Stimulated activated naive CD8-positive, alpha-beta T cell treated with anti-CD3 and anti-CD28 coated beads, Interleukin-15, amount 100 ng/mL, for 72 hours (primary cell): ENCODE results near the gene GRIK4.
A peak's percentile ranks its signal among the peaks of the same experiment; 100 is the strongest.
"Not testable (repeated sequence)": the region's sequence is repeated elsewhere in the genome, so short reads cannot be mapped to it uniquely, and the experiment has no call there.

Experiments
- ATAC-seq: fragments of 150-1000 bp; cut with Tn5 transposase; 2 replicates; pipeline ENCODE4 v1.10.0; 2021; ENCODE audit warnings: mild to moderate bottlenecking, moderate library complexity
- DNase-seq, 2 donors: peaks; one replicate each; pipeline ENCODE4 v3.0.0; 2021 to 2022
- H3K27ac Mint-ChIP-seq, 2 donors: one replicate each; pipeline ENCODE4 v1.8.0; 2022; ENCODE audit warnings: mild to moderate bottlenecking in 2 of 2, mixed read lengths in 2 of 2, moderate library complexity in 2 of 2
- H3K27me3 Mint-ChIP-seq: one replicate; pipeline ENCODE4 v1.8.0; 2022; ENCODE audit warnings: mixed read lengths
- H3K4me1 Mint-ChIP-seq: one replicate; pipeline ENCODE4 v1.8.0; 2022; ENCODE audit warnings: mild to moderate bottlenecking, mixed read lengths
- H3K4me3 Mint-ChIP-seq, 2 donors: one replicate each; pipeline ENCODE4 v1.8.0; 2022; ENCODE audit warnings: mild to moderate bottlenecking in 2 of 2, mixed read lengths in 2 of 2, moderate library complexity in 1 of 2
- H3K9me3 Mint-ChIP-seq, 2 donors: one replicate each; pipeline ENCODE4 v1.8.0; 2022; ENCODE audit warnings: mixed read lengths in 2 of 2

GRIK4 gene

GRCh38 chr11:120996973-120997372 is 485.4 kb downstream of the GRIK4 start:
- ATAC-seq = no peak
- no peak overlapping the region for H3K4me3 Mint-ChIP-seq
- H3K27ac Mint-ChIP-seq = no peak overlapping the region
- no peak for DNase-seq
- H3K27me3 Mint-ChIP-seq = peaks cover 7% of the 10 kb centered on the region
- no peaks in the 10 kb centered on the region for H3K9me3 Mint-ChIP-seq
- peaks cover 10% of the 10 kb centered on the region for H3K4me1 Mint-ChIP-seq

- ATAC-seq = no peak
- Mint-ChIP-seq H3K27ac (no peak overlapping the region), H3K27me3 (peaks cover 7% of the 10 kb centered on the region), H3K9me3 (no peaks in the 10 kb centered on the region), H3K4me3 (no peak overlapping the region), H3K4me1 (peaks cover 10% of the 10 kb centered on the region)
- no peak for DNase-seq
Observed at GRCh38 chr11:120998581-120998980, 487.0 kb downstream of the GRIK4 start.

- Mint-ChIP-seq H3K4me3 (no peak overlapping the region), H3K9me3 (peaks cover 4 to 8% of the 10 kb centered on the region in 2 donors), H3K4me1 (no peaks in the 10 kb centered on the region), H3K27ac (no peak overlapping the region), H3K27me3 (peaks cover 26% of the 10 kb centered on the region)
- ATAC-seq = no peak
- no peak for DNase-seq
Observed at GRCh38 chr11:121004206-121004840, 492.8 kb downstream of the GRIK4 start.

- no peaks in the 10 kb centered on the region for H3K4me1 Mint-ChIP-seq
- no peak overlapping the region for H3K27ac Mint-ChIP-seq
- peaks cover 4 to 8% of the 10 kb centered on the region in 2 donors for H3K9me3 Mint-ChIP-seq
- DNase-seq = no peak
- H3K4me3 Mint-ChIP-seq = no peak overlapping the region
- no peak for ATAC-seq
- peaks cover 33% of the 10 kb centered on the region for H3K27me3 Mint-ChIP-seq
Observed at GRCh38 chr11:121006922-121007321, 495.4 kb downstream of the GRIK4 start.

GRCh38 chr11:121008551-121008950 is 497.0 kb downstream of the GRIK4 start:
- no peaks in the 10 kb centered on the region for H3K4me1 Mint-ChIP-seq
- no peak for DNase-seq
- no peak for ATAC-seq
- H3K4me3 Mint-ChIP-seq = no peak overlapping the region
- H3K27ac Mint-ChIP-seq = no peak overlapping the region
- H3K9me3 Mint-ChIP-seq = peaks cover 4 to 8% of the 10 kb centered on the region in 2 donors
- H3K27me3 Mint-ChIP-seq = peaks cover 33% of the 10 kb centered on the region

GRCh38 chr11:121012091-121012490 is 500.5 kb downstream of the GRIK4 start:
- Mint-ChIP-seq H3K27me3 (peaks cover 26% of the 10 kb centered on the region), H3K27ac (no peak overlapping the region), H3K4me1 (no peaks in the 10 kb centered on the region), H3K4me3 (no peak overlapping the region), H3K9me3 (no peaks in the 10 kb centered on the region)
- ATAC-seq (no peak), DNase-seq (no peak)

- Mint-ChIP-seq H3K9me3 (no peaks in the 10 kb centered on the region), H3K4me1 (peaks cover 4% of the 10 kb centered on the region)
- ATAC-seq = no peak
Observed at GRCh38 chr11:121018746-121019145, 507.2 kb downstream of the GRIK4 start.

GRCh38 chr11:121021718-121022117 is 510.2 kb downstream of the GRIK4 start:
- not testable (repeated sequence) for DNase-seq, H3K27me3 Mint-ChIP-seq, H3K27ac Mint-ChIP-seq, H3K9me3 Mint-ChIP-seq, H3K4me3 Mint-ChIP-seq, ATAC-seq
- peaks cover 22% of the 10 kb centered on the region for H3K4me1 Mint-ChIP-seq

More at GRCh38 chr11:121018746-121019145, 507.2 kb downstream of the GRIK4 start:
- H3K4me3 Mint-ChIP-seq = no peak overlapping the region
- H3K27me3 Mint-ChIP-seq = peaks cover 16% of the 10 kb centered on the region
- peak overlapping the region in 1 of 2 donors; percentile 38 for H3K27ac Mint-ChIP-seq
- DNase-seq = no peak

GRCh38 chr11:121023848-121024751 is 512.6 kb downstream of the GRIK4 start, which contains the start of gene TBCEL:
TSS of gene TBCEL (plus strand) at chr11:121024102. CDS start at chr11:121045691, 21,589 bp downstream.
- peaks cover 22% of the 10 kb centered on the region for H3K4me1 Mint-ChIP-seq
- H3K4me3 Mint-ChIP-seq = peak within 1 kb of the TSS; percentile 86 to 93
- DNase-seq (peak; percentile 65 to 82), ATAC-seq (peak; percentile 89)
- H3K27ac Mint-ChIP-seq = peak within 1 kb of the TSS; percentile 96
- H3K9me3 Mint-ChIP-seq = no peaks in the 10 kb centered on the region
- peaks cover 1% of the 10 kb centered on the region for H3K27me3 Mint-ChIP-seq

GRCh38 chr11:121024989-121025388 is 513.4 kb downstream of the GRIK4 start:
- Mint-ChIP-seq H3K27ac (peak overlapping the region; percentile 96), H3K27me3 (no peaks in the 10 kb centered on the region), H3K9me3 (no peaks in the 10 kb centered on the region), H3K4me1 (peaks cover 27% of the 10 kb centered on the region), H3K4me3 (peak overlapping the region; percentile 86 to 93)
- no peak for ATAC-seq
- no peak for DNase-seq

GRCh38 chr11:121029153-121029552 is 517.6 kb downstream of the GRIK4 start:
- no peaks in the 10 kb centered on the region for H3K27me3 Mint-ChIP-seq
- H3K27ac Mint-ChIP-seq = no peak overlapping the region
- no peak overlapping the region for H3K4me3 Mint-ChIP-seq
- peaks cover 26% of the 10 kb centered on the region for H3K4me1 Mint-ChIP-seq
- H3K9me3 Mint-ChIP-seq = no peaks in the 10 kb centered on the region
- ATAC-seq = no peak
- DNase-seq = no peak

GRCh38 chr11:121029813-121030445 is 518.4 kb downstream of the GRIK4 start:
- no peak overlapping the region for H3K27ac Mint-ChIP-seq
- H3K9me3 Mint-ChIP-seq = no peaks in the 10 kb centered on the region
- peaks cover 19% of the 10 kb centered on the region for H3K4me1 Mint-ChIP-seq
- H3K4me3 Mint-ChIP-seq = no peak overlapping the region
- DNase-seq (no peak), ATAC-seq (no peak)
- H3K27me3 Mint-ChIP-seq = no peaks in the 10 kb centered on the region

- ATAC-seq (no peak), DNase-seq (no peak)
- H3K9me3 Mint-ChIP-seq = no peaks in the 10 kb centered on the region
- no peaks in the 10 kb centered on the region for H3K27me3 Mint-ChIP-seq
- H3K27ac Mint-ChIP-seq = no peak overlapping the region
- peaks cover 21% of the 10 kb centered on the region for H3K4me1 Mint-ChIP-seq
- no peak overlapping the region for H3K4me3 Mint-ChIP-seq
Observed at GRCh38 chr11:121031167-121031566, 519.6 kb downstream of the GRIK4 start.

GRCh38 chr11:121031648-121032047 is 520.1 kb downstream of the GRIK4 start:
- not testable (repeated sequence) for ATAC-seq, H3K9me3 Mint-ChIP-seq, H3K27ac Mint-ChIP-seq, H3K4me3 Mint-ChIP-seq, H3K27me3 Mint-ChIP-seq, DNase-seq
- peaks cover 26% of the 10 kb centered on the region for H3K4me1 Mint-ChIP-seq

- DNase-seq (no peak), ATAC-seq (no peak)
- Mint-ChIP-seq H3K9me3 (no peaks in the 10 kb centered on the region), H3K4me1 (peaks cover 30% of the 10 kb centered on the region), H3K4me3 (no peak overlapping the region), H3K27ac (no peak overlapping the region), H3K27me3 (no peaks in the 10 kb centered on the region)
Observed at GRCh38 chr11:121032546-121032945, 521.0 kb downstream of the GRIK4 start.

- H3K9me3 Mint-ChIP-seq = no peaks in the 10 kb centered on the region
- ATAC-seq (no peak), DNase-seq (no peak)
- no peak overlapping the region for H3K27ac Mint-ChIP-seq
- H3K4me3 Mint-ChIP-seq = no peak overlapping the region
- peaks cover 31% of the 10 kb centered on the region for H3K4me1 Mint-ChIP-seq
- H3K27me3 Mint-ChIP-seq = no peaks in the 10 kb centered on the region
Observed at GRCh38 chr11:121033635-121034034, 522.1 kb downstream of the GRIK4 start.
